ENCODE data around the gene PDE8B.

Gene PDE8B

DNA sequence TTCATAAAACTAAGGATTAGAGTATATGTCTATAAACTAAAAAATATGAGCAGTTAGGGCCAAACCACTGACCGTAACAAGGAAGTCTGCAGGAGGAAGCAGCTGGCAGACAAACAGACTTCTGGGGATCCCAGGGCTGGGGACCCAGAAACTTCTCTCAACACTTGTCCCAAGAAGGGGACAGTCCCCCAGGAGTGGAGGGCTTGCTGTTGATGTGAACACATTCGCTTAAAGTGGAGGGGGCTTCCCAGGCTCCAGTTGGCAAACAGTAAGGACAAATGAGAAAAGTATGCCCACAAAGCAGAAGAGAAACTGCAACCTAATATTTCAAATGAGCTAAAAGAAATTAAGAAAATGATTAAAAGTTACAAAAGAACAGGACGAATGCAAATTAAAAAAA lies 83.7 kb downstream of the PDE8B start:
- DNase-seq: no peak

DNA sequence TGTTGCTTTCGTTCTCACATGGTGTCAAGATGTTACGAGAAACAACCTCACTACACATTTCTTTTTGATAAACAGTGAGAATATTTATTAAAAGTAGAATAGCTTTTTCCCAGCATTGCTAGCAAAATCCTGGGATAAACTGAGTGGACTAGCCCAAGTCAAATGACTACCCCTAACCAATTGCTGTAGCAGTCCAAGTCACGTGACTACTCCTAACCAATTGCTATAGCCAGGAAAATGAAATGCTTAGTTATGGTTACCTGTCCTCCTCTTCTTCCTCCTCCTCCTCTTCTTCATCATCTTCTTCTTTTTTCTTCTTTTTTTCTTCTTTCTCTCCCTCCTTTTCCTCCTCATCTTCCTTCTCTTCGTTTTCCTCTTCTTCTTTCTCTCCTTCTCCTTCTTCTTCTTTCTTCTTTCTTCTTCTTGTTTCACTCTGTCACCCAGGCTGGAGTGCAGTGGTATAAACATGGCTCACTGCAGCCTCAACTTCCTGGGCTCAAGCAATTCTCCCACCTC lies 85.4 kb downstream of the PDE8B start:
- no peak for DNase-seq

DNA sequence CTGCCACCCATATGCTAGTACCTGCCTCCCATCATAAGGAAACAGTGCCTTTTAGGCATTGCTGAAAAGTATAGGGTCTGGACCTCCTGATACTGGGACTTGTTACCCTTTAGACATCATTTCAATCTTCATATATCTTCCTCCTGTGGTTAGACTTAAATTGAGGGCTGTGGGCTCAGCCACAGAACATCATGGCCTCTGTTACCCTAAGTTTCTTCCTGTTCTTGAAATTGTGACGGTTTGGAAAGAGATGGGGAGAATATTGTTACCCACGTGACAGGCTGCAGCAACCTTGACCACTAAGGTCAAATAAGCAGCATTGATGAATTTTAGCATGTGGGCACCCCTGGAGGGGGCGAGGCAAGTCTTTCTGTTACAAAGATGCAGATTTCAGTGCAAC lies 87.7 kb downstream of the PDE8B start:
- DNase-seq: no peak

DNA sequence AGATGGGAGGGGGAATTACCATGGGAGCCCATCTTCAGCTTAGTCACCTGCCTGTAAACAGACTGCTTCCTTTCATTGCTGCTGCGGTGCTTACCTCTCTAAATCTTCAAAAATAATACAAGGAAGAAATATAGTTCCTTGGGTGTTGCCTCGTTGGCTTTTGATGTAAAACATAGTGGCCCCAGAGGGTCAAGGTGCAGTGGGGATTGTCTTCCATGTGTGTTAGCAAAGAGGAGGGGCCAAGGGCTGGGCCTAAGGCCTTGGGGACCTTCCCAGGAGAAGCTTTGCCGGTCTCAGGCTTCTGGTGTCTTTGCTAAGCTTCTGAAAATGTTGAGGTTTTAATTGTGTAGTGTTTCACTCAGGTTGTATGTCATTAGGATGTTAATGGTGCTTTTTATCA lies 90.0 kb downstream of the PDE8B start:
- DNase-seq: no peak

DNA sequence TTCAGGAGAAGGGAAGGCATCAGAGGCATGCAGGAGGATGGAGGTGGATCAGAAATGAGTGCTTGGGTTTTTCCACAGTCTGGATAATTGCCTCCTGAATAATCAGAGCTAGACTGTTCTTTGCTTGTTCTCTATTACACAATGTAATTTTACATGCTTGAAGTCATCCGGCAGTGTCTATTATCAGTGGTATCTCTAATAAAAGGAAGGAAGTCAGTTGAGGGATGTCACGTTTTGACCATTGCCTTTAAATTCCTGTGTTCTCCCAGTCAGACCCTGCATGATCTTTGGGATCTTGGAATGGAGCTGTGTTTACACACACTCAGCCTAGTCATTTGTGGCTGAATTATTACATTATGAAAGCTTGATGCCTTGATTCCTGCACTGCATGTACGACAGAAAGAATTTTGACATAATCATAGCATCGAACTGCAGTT lies 91.0 kb downstream of the PDE8B start:
- DNase-seq: no peak

GRCh38 chr5:77302247-77302646 lies 91.8 kb downstream of the PDE8B start:
- DNase-seq: no peak

DNA sequence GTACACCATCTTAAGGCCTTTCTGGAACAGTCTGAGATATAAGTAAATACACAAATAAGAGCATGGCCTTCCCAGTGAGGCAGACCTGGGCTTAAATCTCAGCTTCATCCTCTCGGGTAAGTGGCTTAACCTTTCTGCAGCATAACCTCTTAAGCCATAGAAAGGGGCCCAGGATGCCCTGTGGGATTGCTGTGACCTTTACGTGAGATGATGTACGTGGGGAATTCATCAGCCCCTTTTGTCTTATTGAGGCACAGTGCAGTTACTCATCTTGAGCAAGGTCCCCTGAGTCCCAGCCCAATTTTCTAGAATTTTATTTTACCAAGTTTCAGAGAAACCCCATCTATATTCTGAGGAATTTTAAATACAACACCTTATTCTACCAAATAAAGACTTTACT lies 92.2 kb downstream of the PDE8B start:
- no peak for DNase-seq

DNA sequence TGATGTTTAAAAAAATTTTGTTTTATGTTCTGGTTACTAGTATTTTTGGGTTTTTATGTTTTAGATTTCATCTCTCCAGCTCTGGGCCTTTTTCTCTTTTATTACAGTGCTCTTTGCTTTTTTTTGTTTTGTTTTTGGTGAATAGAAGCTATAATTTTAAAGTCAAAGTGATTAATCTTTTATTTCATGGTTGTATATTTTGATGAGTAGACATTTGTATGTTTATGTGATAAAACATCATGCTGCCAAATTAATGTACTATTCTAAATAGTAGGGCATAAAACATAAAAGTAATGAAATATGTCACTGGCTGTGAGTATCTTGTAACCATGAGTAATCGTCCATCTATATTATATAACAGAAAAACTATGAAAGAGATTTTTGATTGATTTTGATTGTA lies 93.9 kb downstream of the PDE8B start:
- no peak for DNase-seq

DNA sequence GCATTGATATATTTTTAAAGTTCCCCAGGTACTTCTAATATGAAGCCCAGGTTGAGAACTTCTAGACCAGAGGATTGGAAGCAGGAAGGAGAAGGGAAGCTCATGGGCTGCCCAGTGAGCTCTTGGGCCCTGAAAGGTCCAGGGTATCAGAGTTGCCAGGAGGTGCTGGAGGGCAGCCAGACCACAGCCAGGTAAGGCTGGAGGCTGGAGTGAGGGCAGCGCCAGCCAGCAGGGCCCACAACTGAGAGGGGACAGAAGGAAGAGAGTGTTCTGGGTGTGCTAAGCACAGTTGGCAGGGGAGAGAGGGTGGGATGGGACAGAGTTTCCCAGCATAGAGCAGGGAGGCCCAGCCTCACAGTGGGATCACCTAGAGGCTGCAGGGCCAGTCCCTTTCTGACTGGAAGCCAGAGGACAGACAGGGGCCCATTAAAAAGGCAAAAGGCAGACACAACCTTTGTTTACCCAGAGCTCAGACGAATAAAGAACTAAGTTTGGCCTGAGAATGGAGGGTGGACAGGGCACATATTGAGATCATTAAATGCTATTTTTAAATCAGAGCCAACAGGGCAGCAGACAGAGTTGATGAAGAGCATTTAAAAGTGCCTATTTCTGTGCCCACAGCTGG lies 94.9 kb downstream of the PDE8B start:
- DNase-seq: no peak

GRCh38 chr5:77305956-77306355 lies 95.5 kb downstream of the PDE8B start:
- DNase-seq: no peak

DNA sequence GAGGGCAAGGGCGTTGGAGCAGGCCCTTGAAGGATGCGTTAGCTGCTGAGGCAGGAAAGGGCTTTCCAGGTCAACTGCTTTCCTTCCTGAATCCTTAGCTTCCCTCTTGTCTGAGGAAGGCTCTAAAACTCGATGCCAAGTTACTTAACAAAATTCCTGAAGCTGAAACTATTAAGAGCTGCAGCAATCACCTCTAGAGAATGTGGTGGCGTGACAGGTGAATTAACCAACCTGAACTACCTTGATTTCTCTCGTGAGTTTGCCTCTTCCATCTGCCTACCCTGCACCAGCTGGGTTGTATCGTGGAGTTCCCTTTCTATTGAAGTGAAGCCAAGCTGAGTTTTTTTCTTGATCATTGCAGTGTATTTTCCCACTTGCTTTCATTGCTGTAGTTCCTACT lies 96.1 kb downstream of the PDE8B start:
- no peak for DNase-seq

DNA sequence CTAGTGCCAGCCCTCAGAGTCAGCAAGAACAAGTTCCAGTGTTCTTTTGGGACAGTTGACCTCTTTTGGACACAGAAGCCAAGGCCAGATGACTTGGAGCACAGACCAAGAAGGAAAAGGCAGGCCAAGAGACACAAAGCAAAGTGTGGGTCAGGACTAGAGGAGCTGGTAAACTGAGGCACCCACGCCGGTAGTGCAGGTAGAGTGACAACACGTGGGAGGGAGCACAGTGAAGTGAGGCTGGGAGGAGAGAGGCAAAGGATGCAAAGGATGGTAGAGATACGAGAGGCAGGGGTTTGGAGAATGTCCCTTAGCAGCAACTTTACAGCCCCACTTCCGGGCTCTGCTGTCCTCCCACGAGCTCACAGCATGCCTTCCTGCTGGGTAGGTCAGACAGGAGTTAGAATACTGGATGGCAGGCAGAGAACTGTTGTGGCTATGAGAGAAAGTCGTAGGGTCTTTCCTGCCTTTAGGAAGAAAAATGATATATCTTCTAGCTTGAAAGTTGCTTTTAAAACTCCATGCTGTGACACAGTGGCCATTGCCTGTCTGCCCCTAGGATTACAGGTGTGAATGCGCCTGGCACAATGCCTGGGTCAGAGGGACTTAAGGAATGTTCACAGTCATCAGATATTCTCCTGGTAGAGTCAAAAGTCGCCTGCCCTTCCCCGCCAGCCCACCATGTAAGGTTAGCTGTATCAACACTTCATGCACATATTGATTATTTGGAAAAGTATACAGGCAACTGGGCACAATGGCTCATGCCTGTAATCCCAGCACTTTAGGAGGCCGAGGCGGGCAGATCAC lies 97.9 kb downstream of the PDE8B start:
- DNase-seq: no peak

- no peak for DNase-seq
Observed at GRCh38 chr5:77309140-77309539, 98.7 kb downstream of the PDE8B start.

DNA sequence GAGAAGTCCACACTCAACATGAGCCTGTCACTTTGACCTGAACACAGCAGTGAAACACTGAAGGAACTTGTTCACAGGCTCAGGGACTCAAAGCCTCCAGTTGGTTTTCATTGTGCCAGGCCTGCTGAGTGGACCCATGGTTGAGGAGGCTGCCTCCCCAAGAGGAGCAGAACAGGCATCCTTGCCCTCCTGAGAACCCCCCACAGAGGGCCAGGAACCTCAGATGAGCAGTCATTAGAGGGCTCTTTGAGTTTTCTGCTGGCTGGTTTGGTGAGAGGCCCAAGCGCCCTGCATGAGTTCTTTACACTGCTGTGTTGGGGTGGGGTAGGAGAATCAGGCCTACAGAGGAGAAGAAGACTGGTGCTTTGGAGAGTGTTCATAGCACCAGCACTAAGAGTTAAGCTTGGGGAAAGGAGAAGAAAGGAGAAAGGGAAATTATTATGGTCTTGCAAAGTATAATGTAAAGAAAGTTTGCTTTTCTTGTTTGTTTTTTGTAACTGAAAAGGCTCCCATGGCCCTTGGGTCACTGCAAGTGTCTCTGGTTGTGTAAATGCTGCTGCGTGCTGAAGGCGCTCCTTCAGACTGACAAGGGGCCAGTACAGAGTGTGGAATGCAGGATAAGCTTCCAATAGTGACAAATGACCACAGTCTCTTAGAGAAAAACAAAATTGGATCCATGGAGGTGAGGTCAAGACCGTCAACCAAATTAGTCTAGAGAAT lies 100.2 kb downstream of the PDE8B start:
- DNase-seq: no peak

GRCh38 chr5:77311214-77311571 lies 100.7 kb downstream of the PDE8B start:
- no peak for DNase-seq

DNA sequence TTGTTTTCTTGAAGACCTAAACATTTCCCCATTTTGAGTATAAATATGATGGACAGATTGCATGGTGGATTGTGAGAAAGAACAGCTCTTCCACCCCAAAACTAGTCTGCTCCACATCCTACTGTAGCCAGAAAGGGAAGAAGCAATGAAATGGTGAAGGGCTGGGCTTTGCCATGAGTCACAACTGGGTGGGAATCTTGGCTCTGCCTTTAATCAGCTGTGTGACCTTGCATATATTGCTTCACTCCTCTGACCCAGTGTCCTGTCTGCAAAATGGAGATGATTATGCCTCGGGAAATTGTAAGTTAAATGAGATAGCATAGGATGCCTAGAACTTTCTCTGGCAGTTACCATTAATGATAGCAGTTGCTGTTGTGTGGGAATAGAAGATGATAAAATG lies 101.9 kb downstream of the PDE8B start:
- DNase-seq: no peak

DNA sequence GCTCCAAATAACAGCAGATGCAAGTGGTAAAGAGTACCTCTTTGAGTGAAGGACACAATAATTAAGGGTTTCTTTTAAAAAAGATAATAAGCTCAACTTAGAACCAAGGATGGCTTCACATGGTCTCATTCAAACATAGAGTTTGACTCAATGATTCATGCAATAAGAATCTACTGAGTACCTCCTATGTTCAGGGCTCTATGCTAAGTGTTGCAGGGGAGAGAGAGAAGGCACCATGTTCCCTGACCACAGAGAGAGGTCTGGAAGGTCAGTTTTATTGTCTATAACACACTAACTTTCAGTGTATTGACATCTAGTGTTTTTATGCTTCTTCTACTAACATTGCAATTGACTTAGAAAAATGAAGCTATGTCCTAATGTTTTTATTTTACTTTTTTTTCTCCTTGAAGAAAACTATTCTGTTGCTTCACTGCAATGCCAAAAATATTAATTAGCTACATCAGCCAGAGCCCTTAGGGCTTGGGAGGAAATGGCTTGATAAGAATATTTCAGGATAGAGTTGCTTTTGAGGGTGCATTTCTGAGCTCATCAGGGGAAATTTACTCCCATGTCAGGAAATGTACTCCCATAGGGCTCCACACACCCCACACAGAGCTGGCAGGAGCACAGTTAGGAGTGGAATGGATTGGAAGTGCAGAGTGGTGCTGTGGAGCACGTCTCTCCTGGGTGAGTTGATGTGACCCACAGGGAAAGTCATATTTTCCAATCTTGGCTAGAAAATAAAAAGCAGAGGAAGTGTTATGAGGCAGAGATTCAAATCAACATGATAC lies 106.6 kb downstream of the PDE8B start:
- DNase-seq: no peak

GRCh38 chr5:77318060-77318459 lies 107.6 kb downstream of the PDE8B start:
- no peak for DNase-seq

GRCh38 chr5:77319117-77319804 lies 108.8 kb downstream of the PDE8B start:
- DNase-seq: no peak

DNA sequence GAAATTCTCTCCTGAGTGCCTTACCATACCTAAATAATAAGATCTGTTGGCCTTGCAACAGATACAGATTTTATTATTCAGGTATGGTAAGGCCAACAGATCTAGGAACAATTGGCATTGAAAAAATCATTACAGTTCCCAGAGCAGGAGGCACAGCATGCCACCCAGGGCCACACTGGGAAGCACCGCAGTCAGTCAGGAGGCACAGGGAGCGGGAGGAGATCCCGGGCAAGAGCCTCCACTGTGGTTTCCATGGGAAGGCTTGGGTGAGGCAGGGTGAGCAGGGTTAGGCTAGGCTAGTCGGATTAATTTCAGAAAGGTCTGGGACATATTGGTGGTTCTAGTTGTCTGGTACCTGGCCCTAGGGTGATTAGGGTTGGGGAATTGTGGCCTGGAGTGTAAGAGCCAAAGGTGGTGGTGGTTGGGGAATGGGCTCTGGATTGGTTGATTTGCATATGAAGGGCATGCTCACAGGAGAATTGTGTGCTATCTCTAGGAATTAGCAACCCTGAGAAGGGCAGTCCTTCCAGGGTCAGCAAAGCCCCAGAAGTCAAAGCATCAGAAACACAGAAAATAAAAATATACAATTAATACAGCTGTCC lies 111.4 kb downstream of the PDE8B start:
- no peak for DNase-seq

DNA sequence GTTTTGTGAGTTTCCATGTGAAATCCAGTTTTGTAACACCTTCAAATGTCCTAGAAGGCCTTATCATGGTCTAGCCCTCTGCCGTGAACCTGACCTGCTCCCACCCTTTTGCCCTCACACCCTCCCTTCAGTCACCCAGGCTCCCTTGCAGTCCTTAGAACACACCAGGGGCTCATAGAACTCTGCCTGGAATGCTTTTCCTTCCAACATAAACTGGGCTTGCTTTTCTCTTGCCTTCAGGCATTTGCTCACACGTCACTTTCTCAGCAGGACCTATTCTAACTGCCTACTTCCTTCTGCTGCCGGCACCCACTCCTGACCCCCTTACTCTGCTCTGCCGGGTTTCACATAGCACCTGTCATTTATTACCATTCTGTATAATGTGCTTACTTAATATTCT lies 111.9 kb downstream of the PDE8B start:
- no peak for DNase-seq

GRCh38 chr5:77325921-77326541 lies 115.6 kb downstream of the PDE8B start:
- no peak for DNase-seq
